Measurements from ENCODE around the gene KNTC1. TPM values are rescaled to one million over a fixed set of nuclear protein-coding genes. Genes with fewer than 3 reads are reported as not detected.
A peak's percentile ranks its signal among the peaks of the same experiment; 100 is the strongest.

The KNTC1 gene
- total and polyA plus RNA-seq, 2 of the 13 experiments (the other 11 are each of a cell fraction or from before 2014, with no cell fraction given) = 45.1 to 57.6 TPM

DNA sequence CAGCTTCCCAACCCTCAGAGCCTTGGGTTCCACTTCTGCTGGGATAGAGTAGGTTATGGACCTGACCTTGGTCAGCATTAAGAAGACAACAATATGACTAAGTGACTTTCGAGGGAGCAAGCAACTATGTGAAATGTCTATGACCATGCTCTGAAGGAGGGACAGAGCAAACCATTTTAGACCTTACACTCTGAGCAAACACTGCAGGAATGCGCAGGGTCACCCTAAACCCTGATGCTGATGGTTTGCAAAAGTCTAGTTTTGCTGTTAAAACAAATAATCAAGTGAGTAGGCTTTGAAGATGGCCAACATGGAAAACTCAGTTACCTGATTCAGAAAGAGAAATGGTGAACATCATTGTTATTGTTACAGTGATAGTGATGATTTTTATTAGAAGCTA is 35.1 kb upstream of the KNTC1 start (continued):
- TF ChIP-seq, protein P1, sequence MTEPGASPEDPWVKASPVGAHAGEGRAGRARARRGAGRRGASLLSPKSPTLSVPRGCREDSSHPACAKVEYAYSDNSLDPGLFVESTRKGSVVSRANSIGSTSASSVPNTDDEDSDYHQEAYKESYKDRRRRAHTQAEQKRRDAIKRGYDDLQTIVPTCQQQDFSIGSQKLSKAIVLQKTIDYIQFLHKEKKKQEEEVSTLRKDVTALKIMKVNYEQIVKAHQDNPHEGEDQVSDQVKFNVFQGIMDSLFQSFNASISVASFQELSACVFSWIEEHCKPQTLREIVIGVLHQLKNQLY (CRISPR knock-in tag; IDR thresholded peaks at IDR 0.05) = 0 out of 2 replicates have a peak, but pooled peaks have one; percentile 32
- TF ChIP-seq SIX1 (CRISPR knock-in tag; IDR thresholded peaks at IDR 0.05; ENCODE audit: borderline replicate concordance) (peak; percentile 75; the same call in 1 of the 2 replicates), LCORL (IDR thresholded peaks at IDR 0.05) (peak; percentile 67; the same call in 1 of the 2 replicates), LCORL (CRISPR knock-in tag; IDR thresholded peaks at IDR 0.05) (peak; percentile 82), ZFP36 (IDR thresholded peaks at IDR 0.05; ENCODE audit: borderline replicate concordance, low read depth, low read length, partially characterized antibody) (no peak), FIP1L1 (IDR thresholded peaks at IDR 0.05; ENCODE audit: borderline replicate concordance, insufficient read depth, low read depth, low read length) (no peak), NAIF1 (CRISPR knock-in tag; IDR thresholded peaks at IDR 0.05; ENCODE audit: borderline replicate concordance) (no peak), RCOR2 (CRISPR knock-in tag; IDR thresholded peaks at IDR 0.05) (peak; percentile 78; the same call in 1 of the 2 replicates), CBX1 (IDR thresholded peaks at IDR 0.05; ENCODE audit: low read depth) (no peak), KLF12 (CRISPR knock-in tag; IDR thresholded peaks at IDR 0.05; ENCODE audit: borderline replicate concordance) (no peak), ZNF564 (CRISPR knock-in tag; IDR thresholded peaks at IDR 0.05) (no peak), ZNF747 (CRISPR knock-in tag; IDR thresholded peaks at IDR 0.05; ENCODE audit: borderline replicate concordance) (no peak), ZNF672 (CRISPR knock-in tag; IDR thresholded peaks at IDR 0.05) (no peak), ZNF34 (CRISPR knock-in tag; IDR thresholded peaks at IDR 0.05; ENCODE audit: borderline replicate concordance) (no peak), NR2C2 (CRISPR knock-in tag; IDR thresholded peaks at IDR 0.05; ENCODE audit: borderline replicate concordance) (0 out of 2 replicates have a peak, but pooled peaks have one; percentile 20), ZNF549 (CRISPR knock-in tag; IDR thresholded peaks at IDR 0.05) (no peak)
- TF ChIP-seq, protein P2, sequence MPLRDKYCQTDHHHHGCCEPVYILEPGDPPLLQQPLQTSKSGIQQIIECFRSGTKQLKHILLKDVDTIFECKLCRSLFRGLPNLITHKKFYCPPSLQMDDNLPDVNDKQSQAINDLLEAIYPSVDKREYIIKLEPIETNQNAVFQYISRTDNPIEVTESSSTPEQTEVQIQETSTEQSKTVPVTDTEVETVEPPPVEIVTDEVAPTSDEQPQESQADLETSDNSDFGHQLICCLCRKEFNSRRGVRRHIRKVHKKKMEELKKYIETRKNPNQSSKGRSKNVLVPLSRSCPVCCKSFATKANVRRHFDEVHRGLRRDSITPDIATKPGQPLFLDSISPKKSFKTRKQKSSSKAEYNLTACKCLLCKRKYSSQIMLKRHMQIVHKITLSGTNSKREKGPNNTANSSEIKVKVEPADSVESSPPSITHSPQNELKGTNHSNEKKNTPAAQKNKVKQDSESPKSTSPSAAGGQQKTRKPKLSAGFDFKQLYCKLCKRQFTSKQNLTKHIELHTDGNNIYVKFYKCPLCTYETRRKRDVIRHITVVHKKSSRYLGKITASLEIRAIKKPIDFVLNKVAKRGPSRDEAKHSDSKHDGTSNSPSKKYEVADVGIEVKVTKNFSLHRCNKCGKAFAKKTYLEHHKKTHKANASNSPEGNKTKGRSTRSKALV (CRISPR knock-in tag; IDR thresholded peaks at IDR 0.05) = 0 out of 2 replicates have a peak, but pooled peaks have one; percentile 40
- TF ChIP-seq, protein P3, sequence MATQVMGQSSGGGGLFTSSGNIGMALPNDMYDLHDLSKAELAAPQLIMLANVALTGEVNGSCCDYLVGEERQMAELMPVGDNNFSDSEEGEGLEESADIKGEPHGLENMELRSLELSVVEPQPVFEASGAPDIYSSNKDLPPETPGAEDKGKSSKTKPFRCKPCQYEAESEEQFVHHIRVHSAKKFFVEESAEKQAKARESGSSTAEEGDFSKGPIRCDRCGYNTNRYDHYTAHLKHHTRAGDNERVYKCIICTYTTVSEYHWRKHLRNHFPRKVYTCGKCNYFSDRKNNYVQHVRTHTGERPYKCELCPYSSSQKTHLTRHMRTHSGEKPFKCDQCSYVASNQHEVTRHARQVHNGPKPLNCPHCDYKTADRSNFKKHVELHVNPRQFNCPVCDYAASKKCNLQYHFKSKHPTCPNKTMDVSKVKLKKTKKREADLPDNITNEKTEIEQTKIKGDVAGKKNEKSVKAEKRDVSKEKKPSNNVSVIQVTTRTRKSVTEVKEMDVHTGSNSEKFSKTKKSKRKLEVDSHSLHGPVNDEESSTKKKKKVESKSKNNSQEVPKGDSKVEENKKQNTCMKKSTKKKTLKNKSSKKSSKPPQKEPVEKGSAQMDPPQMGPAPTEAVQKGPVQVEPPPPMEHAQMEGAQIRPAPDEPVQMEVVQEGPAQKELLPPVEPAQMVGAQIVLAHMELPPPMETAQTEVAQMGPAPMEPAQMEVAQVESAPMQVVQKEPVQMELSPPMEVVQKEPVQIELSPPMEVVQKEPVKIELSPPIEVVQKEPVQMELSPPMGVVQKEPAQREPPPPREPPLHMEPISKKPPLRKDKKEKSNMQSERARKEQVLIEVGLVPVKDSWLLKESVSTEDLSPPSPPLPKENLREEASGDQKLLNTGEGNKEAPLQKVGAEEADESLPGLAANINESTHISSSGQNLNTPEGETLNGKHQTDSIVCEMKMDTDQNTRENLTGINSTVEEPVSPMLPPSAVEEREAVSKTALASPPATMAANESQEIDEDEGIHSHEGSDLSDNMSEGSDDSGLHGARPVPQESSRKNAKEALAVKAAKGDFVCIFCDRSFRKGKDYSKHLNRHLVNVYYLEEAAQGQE (IDR thresholded peaks at IDR 0.05; ENCODE audit: borderline replicate concordance in 1 of 2, low read depth in 1 of 2, low read length in 2 of 2) = no peak
- TF ChIP-seq, protein P4, sequence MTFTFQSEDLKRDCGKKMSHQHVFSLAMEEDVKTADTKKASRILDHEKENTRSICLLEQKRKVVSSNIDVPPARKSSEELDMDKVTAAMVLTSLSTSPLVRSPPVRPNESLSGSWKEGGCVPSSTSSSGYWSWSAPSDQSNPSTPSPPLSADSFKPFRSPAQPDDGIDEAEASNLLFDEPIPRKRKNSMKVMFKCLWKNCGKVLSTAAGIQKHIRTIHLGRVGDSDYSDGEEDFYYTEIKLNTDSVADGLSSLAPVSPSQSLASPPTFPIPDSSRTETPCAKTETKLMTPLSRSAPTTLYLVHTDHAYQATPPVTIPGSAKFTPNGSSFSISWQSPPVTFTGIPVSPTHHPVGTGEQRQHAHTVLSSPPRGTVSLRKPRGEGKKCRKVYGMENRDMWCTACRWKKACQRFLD (CRISPR knock-in tag; IDR thresholded peaks at IDR 0.05; ENCODE audit: borderline replicate concordance) = 0 out of 2 replicates have a peak, but pooled peaks have one; percentile 45
- TF ChIP-seq, protein P5, sequence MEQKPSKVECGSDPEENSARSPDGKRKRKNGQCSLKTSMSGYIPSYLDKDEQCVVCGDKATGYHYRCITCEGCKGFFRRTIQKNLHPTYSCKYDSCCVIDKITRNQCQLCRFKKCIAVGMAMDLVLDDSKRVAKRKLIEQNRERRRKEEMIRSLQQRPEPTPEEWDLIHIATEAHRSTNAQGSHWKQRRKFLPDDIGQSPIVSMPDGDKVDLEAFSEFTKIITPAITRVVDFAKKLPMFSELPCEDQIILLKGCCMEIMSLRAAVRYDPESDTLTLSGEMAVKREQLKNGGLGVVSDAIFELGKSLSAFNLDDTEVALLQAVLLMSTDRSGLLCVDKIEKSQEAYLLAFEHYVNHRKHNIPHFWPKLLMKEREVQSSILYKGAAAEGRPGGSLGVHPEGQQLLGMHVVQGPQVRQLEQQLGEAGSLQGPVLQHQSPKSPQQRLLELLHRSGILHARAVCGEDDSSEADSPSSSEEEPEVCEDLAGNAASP (CRISPR knock-in tag; IDR thresholded peaks at IDR 0.05; ENCODE audit: borderline replicate concordance) = peak; percentile 53; the same call in 1 of the 2 replicates

All from HepG2 (cell line).